Suppressor macrophage treated with lipopolysaccharide for 4 hours (primary cell): ENCODE results near the gene ANO3.

ENCODE experiments used
- DNase-seq: peaks from one replicate; pipeline ENCODE4 v3.0.0-alpha.2; 2020

The ANO3 gene

GRCh38 chr11:26649884-26650283, 318.0 kb downstream of the ANO3 start:
- peak; percentile 61 for DNase-seq

DNA sequence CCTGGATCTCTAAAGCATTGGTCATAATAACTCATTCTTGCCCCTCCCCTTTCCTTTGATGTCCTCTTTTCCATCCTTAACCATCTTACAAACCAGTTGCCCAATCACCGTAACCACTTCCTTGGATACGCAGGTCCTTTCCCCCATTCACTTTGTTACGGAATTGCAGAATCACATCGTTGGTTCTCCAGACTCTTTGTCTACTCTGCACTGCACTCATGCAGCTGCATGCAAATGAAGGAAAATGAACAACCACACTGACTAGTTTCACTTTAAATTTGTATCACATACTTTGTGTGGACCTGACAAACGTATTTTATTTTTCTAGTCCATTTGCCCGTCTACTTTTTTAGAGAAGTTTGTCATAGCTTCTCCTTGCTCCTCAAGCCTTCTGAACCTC, 320.0 kb downstream of the ANO3 start:
- no peak for DNase-seq

DNA sequence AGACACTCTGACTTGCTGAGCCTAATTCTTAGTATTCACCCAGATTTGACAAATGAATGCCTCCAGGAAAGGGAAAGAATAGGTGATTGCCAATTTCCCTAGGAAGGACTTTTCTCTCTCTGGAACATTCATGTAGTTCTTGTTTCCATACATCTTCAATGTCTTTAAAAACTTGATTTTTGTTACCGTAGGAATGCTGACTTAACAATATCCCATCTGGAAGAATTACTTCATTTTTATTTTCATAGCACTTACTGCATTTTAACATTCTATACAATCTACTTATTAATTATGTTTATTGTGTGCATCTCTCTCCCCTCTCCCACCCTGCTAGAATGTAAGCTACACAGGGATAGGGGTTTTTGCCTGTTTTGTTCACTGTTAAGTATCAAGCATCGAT, 323.4 kb downstream of the ANO3 start:
- DNase-seq, result no peak

GRCh38 chr11:26662916-26663315, 331.0 kb downstream of the ANO3 start:
- no peak for DNase-seq

- DNase-seq, result no peak
These were observed 333.1 kb downstream of the ANO3 start for GRCh38 chr11:26665036-26665435.

GRCh38 chr11:26665946-26666345, 334.0 kb downstream of the ANO3 start:
- no peak for DNase-seq

DNA sequence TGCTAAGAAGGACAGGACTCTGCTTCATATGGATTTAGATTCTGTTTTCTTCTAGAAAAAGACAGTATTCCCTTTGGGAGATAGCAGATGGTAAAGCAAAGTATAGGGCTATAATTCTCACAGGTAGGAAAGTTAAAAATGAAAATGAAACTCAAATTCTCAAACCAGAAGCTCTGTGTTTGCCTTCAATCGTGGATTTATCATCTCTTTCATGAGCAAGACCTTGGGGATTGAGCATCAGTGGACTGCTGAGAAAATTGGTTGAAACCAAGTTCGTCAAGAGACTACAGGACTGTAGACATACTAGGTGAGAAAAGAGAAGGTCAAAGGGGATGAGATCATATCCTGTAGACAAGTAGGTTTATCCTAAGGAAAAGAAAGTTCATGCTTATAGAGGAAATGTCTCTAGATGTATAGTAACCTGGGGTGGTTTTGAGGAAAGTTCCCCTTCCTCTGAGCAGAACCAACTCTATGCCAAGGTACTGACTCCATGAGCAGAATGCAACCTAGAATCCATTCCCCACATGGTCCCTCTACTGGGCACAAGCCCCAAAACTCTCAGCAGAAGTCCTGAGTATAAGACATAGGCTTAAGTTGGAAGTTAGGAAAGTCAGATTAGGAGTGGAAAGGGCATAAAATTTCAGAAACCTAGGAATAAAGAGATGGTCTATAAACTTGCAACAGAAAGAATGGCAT, 343.5 kb downstream of the ANO3 start:
- DNase-seq, result no peak

DNA sequence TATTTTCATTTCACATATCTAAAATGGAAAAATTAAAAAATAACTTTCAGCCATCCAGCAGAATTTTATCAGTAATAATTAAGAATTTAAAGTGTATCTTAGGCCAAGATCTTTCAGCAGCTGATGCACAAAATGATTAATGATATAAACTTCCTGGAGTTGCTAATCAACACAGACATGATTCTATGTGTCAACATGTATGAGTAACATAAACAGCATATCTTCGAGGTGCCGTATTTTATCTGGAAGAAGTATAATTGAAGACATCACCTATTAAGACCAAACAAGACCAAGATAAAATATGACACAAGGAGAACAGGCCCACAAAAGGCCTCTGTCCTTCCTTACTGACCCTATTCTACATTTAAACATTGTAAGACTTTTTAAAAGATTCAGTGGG, 344.7 kb downstream of the ANO3 start:
- DNase-seq, result no peak

DNA sequence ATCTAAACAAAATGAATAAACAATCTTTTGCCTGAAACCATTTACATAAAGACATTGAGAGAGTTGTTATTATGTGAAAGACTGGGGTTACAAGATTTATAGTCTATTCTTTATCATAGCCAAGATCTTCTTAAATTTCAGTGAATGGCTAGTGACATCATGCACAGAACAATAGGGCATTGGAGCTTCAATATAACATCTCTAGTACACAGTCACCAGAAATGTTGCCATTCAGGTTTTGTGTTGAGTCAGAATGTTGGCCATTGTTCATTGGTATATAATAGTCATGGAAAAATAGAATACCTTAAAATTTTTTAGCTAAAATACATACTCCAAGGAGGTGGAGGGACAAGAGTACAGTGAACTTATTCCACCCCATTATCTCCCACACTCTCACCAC, 345.6 kb downstream of the ANO3 start:
- no peak for DNase-seq

- DNase-seq, result no peak
These were observed 355.4 kb downstream of the ANO3 start for GRCh38 chr11:26687351-26687750.

GRCh38 chr11:26688701-26689100, 356.8 kb downstream of the ANO3 start:
- no peak for DNase-seq

- no peak for DNase-seq
These were observed 364.4 kb downstream of the ANO3 start for GRCh38 chr11:26696330-26696729.

- DNase-seq, result no peak
These were observed 366.3 kb downstream of the ANO3 start for GRCh38 chr11:26698224-26698623.

DNA sequence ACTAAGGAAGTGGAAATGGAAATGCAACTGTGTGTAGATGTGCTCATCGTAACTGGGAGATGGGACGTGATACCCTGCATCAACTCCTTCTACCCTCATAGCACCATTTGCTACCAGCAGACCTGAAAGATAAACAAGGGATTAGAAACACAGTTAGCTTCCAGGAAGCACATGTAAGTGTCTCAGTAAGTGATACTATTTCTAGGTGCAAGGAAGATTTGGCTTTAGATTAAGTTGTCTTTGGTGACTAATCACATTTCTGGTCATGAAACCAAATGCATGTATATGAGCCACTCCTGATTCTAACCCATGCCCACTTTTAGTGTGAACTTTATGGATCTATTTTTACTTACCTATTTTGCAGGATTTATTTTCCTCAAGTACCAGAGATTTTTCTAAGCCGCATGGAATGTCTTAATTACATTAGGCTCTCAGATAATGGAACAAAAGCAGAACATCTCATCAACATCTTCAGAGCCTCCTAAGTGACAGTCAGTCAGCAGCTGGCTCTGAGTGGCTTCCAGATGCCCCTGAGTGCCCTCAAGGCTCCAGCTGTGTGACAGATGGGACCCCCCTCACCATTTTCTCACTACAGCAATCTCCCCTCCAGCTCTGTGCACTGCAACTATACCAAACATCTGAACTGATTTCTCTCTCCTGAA, 368.8 kb downstream of the ANO3 start:
- no peak for DNase-seq

DNA sequence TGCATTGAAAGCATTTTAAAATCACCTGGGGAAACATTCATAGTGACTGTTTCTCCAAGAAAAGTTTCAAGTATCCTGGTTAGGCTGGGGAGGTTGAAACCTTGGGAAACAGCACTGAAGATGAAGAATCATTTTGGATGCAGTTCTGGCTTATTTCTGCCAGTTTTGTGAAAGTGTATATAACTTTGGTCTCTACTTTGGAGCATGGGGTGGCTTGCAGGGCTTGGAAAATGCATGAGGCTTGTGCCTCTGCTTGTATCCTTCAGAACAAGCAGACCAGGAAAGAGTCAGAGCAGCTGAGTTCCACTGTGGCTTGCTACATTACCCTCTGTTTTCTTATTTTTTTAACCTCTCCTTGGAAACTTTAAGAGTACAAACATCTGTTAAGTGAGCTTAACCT, 370.5 kb downstream of the ANO3 start:
- DNase-seq, result no peak

GRCh38 chr11:26703411-26704191, 371.7 kb downstream of the ANO3 start:
- DNase-seq, result no peak

- no peak for DNase-seq
These were observed 372.3 kb downstream of the ANO3 start for GRCh38 chr11:26704249-26704648.

- DNase-seq, result no peak
These were observed 374.3 kb downstream of the ANO3 start for GRCh38 chr11:26706181-26706580.

DNA sequence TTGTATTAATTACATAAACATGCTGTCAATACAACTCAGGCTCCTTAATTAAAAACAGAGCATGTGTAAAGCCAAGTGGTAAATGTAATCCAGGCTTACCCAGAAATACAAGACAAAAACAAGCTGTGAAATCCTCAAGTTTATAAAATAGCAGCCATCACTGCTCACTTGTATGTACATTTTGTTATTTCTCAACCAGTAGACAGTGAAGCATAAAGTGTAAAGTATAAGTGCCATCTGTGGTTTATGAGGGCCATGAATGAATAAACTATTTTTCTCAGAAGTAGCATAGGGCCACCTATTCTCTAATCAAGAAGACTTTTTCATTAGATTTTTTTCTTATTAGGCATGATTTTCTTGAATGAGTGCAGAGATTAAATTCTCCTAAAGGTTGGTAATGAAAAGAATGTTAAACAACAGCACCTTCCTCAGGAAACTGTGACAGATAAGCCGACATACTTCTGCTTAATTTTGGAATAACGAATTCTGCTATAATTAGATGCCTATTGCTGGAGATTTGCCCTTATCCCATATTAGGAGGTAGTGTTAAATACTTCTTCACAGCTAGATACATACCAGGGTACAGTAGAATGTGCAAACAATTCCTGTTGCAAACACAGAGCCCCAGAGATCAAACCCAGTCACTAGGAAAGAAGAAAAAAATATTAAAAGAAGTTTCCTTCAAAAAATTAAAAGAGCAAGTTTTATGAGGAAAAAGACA, 377.0 kb downstream of the ANO3 start:
- DNase-seq, result no peak

GRCh38 chr11:26710489-26710888, 378.6 kb downstream of the ANO3 start:
- no peak for DNase-seq

DNA sequence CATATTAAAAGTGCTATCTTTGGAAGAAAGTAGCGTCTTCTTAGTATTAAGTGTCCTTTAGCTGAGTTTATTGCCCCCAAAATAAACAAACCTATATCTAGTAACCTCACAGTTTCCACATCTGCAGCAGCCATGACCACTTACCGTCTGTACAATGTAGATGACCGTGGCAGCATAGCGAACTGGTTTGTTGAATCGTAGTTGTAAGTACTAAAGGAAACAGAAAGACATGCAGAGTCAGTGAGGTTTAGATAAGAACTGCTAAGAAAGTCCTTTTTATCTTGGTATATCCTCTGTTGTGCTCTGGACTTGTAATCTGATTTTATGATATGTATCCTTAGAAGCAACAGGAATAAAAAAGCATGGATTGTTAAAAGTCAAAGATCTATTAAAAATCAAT, 380.6 kb downstream of the ANO3 start:
- DNase-seq, result no peak
